Karpas-422 (cell line): ENCODE measurements around the gene TXNIP. TPM values are rescaled to one million over a fixed set of nuclear protein-coding genes. Genes with fewer than 3 reads are reported as not detected.

Experiments used
- DNase-seq: peaks from one replicate; pipeline ENCODE4 v3.0.0-alpha.2; 2015
- H2AFZ ChIP-seq: fragments of 200-600 bp; sonication (generic); 2 replicates; pipeline ENCODE4 v1.6.1; 2014; ENCODE audit warnings: antibody characterized with exemption, low read length, mixed read lengths
- H3K27ac ChIP-seq: fragments of 200-600 bp; sonication (generic); 2 replicates; pipeline ENCODE4 v1.5.1; 2014; ENCODE audit warnings: mild to moderate bottlenecking, low read length, moderate library complexity
- H3K27me3 ChIP-seq: fragments of 200-600 bp; sonication (generic); 2 replicates; pipeline ENCODE4 v1.6.1; 2014; ENCODE audit warnings: low read length, mixed read lengths
- H3K36me3 ChIP-seq: fragments of 200-600 bp; sonication (generic); 2 replicates; pipeline ENCODE4 v1.6.1; 2014; ENCODE audit warnings: low read length, mixed read lengths; ENCODE audit not compliant: insufficient read depth
- H3K4me1 ChIP-seq: fragments of 200-600 bp; sonication (generic); 2 replicates; pipeline ENCODE4 v1.6.1; 2014; ENCODE audit warnings: mild to moderate bottlenecking, low read length, mixed read lengths
- H3K4me2 ChIP-seq: fragments of 200-600 bp; sonication (generic); 2 replicates; pipeline ENCODE4 v1.6.1; 2014; ENCODE audit warnings: low read length, low read depth, mild to moderate bottlenecking; ENCODE audit not compliant: poor library complexity, severe bottlenecking
- H3K4me3 ChIP-seq: fragments of 200-600 bp; sonication (generic); 2 replicates; pipeline ENCODE4 v1.5.1; 2014; ENCODE audit warnings: mild to moderate bottlenecking, antibody characterized with exemption, low read length, mixed read lengths
- H3K79me2 ChIP-seq: fragments of 200-600 bp; sonication (generic); 2 replicates; pipeline ENCODE4 v1.6.1; 2014; ENCODE audit warnings: mild to moderate bottlenecking, low read length, mixed read lengths
- H3K9ac ChIP-seq: fragments of 200-600 bp; sonication (generic); 2 replicates; pipeline ENCODE4 v1.6.0; 2014; ENCODE audit warnings: low read length
- H3K9me2 ChIP-seq: fragments of 200-600 bp; sonication (generic), shearing (Covaris generic); replicated peaks from 2 replicates; pipeline ENCODE4 v1.6.0; 2014; ENCODE audit warnings: mild to moderate bottlenecking, low read length, moderate library complexity; ENCODE audit not compliant: insufficient read depth
- H3K9me3 ChIP-seq: fragments of 300-700, 200-600 bp; sonication (generic); 2 replicates; pipeline ENCODE4 v1.6.1; 2014; ENCODE audit warnings: low read length, mixed read lengths
- H4K20me1 ChIP-seq: fragments of 200-600 bp; sonication (generic); 2 replicates; pipeline ENCODE4 v1.6.1; 2014; ENCODE audit warnings: mild to moderate bottlenecking, antibody characterized with exemption, low read length, low read depth; ENCODE audit not compliant: insufficient read depth
- total RNA-seq: library from RNA; depleted of rRNA; stranded (reverse); fragments of >200 nt; shearing (Covaris generic); gene quantifications from 2 replicates; pipeline ENCODE4 v1.2.3, GENCODE V29; 2014; ENCODE audit warnings: low replicate concordance

The TXNIP gene
- total RNA-seq, 1 experiment from 2014 or later: 269 TPM

GRCh38 chr1:145985502-145986439 is 10.6 kb downstream of the TXNIP start:
- Histone ChIP-seq H3K79me2 (no peaks in the 10 kb centered on the region), H3K36me3 (no peaks in the 10 kb centered on the region), H3K9ac (no peak overlapping the region), H4K20me1 (no peaks in the 10 kb centered on the region), H3K27me3 (no peaks in the 10 kb centered on the region), H3K9me3 (no peaks in the 10 kb centered on the region), H2AFZ (no peak overlapping the region), H3K4me3 (no peak overlapping the region), H3K27ac (no peak overlapping the region), H3K4me2 (no peak overlapping the region), H3K4me1 (peaks cover 11% of the 10 kb centered on the region), H3K9me2 (no peaks in the 10 kb centered on the region)
- no peak for DNase-seq

- no peaks in the 10 kb centered on the region for H3K27me3 ChIP-seq
- no peak overlapping the region for H3K4me2 ChIP-seq
- H4K20me1 ChIP-seq: no peaks in the 10 kb centered on the region
- no peak overlapping the region for H3K4me3 ChIP-seq
- no peak overlapping the region for H2AFZ ChIP-seq
- DNase-seq: no peak
- H3K79me2 ChIP-seq: no peaks in the 10 kb centered on the region
- no peaks in the 10 kb centered on the region for H3K9me3 ChIP-seq
- no peaks in the 10 kb centered on the region for H3K9me2 ChIP-seq
- H3K9ac ChIP-seq: no peak overlapping the region
- no peaks in the 10 kb centered on the region for H3K36me3 ChIP-seq
- H3K27ac ChIP-seq: no peak overlapping the region
- H3K4me1 ChIP-seq: peaks cover 17% of the 10 kb centered on the region
Observed at GRCh38 chr1:145985129-145985501, 11.3 kb downstream of the TXNIP start.

GRCh38 chr1:145983960-145984830 is 12.2 kb downstream of the TXNIP start:
- H3K9me2 ChIP-seq: no peaks in the 10 kb centered on the region
- no peaks in the 10 kb centered on the region for H3K79me2 ChIP-seq
- H3K4me3 ChIP-seq: no peak overlapping the region
- DNase-seq: no peak
- H3K27ac ChIP-seq: no peak overlapping the region
- H2AFZ ChIP-seq: no peak overlapping the region
- H3K4me1 ChIP-seq: peaks cover 25% of the 10 kb centered on the region
- H4K20me1 ChIP-seq: no peaks in the 10 kb centered on the region
- no peak overlapping the region for H3K4me2 ChIP-seq
- H3K9me3 ChIP-seq: no peaks in the 10 kb centered on the region
- no peaks in the 10 kb centered on the region for H3K36me3 ChIP-seq
- no peaks in the 10 kb centered on the region for H3K27me3 ChIP-seq
- H3K9ac ChIP-seq: no peak overlapping the region

- H3K79me2 ChIP-seq: no peaks in the 10 kb centered on the region
- no peak overlapping the region for H2AFZ ChIP-seq
- H3K9ac ChIP-seq: no peak overlapping the region
- DNase-seq: no peak
- no peaks in the 10 kb centered on the region for H3K9me2 ChIP-seq
- H4K20me1 ChIP-seq: no peaks in the 10 kb centered on the region
- no peak overlapping the region for H3K27ac ChIP-seq
- H3K4me3 ChIP-seq: no peak overlapping the region
- no peaks in the 10 kb centered on the region for H3K36me3 ChIP-seq
- no peaks in the 10 kb centered on the region for H3K9me3 ChIP-seq
- no peak overlapping the region for H3K4me2 ChIP-seq
- no peaks in the 10 kb centered on the region for H3K27me3 ChIP-seq
- peaks cover 31% of the 10 kb centered on the region for H3K4me1 ChIP-seq
Observed at GRCh38 chr1:145983206-145983675, 13.1 kb downstream of the TXNIP start.

GRCh38 chr1:145982010-145982723 is 14.2 kb downstream of the TXNIP start:
- Histone ChIP-seq H3K4me2 (no peak overlapping the region), H4K20me1 (no peaks in the 10 kb centered on the region), H3K4me3 (no peak overlapping the region), H3K27ac (no peak overlapping the region), H3K79me2 (no peaks in the 10 kb centered on the region), H3K36me3 (no peaks in the 10 kb centered on the region), H2AFZ (no peak overlapping the region), H3K9ac (no peak overlapping the region), H3K9me3 (no peaks in the 10 kb centered on the region), H3K27me3 (no peaks in the 10 kb centered on the region), H3K4me1 (peaks cover 42% of the 10 kb centered on the region), H3K9me2 (no peaks in the 10 kb centered on the region)
- DNase-seq: no peak

- Histone ChIP-seq H3K27me3 (no peaks in the 10 kb centered on the region), H3K9me3 (no peaks in the 10 kb centered on the region), H3K4me2 (peak overlapping the region; percentile 68), H3K27ac (peak overlapping the region; percentile 95), H3K36me3 (no peaks in the 10 kb centered on the region), H3K79me2 (no peaks in the 10 kb centered on the region), H4K20me1 (no peaks in the 10 kb centered on the region), H3K4me3 (0 out of 2 replicates have a peak overlapping the region, but pooled peaks have one; percentile 34), H3K4me1 (peaks cover 45% of the 10 kb centered on the region), H3K9ac (peak overlapping the region; percentile 66), H3K9me2 (no peaks in the 10 kb centered on the region), H2AFZ (no peak overlapping the region)
- no peak for DNase-seq
Observed at GRCh38 chr1:145980457-145980994, 15.9 kb downstream of the TXNIP start.

- no peaks in the 10 kb centered on the region for H3K79me2 ChIP-seq
- H3K9me3 ChIP-seq: no peaks in the 10 kb centered on the region
- H4K20me1 ChIP-seq: no peaks in the 10 kb centered on the region
- peak; percentile 82 for DNase-seq
- H3K36me3 ChIP-seq: no peaks in the 10 kb centered on the region
- H3K4me2 ChIP-seq: peak overlapping the region; percentile 68
- no peaks in the 10 kb centered on the region for H3K9me2 ChIP-seq
- H3K4me3 ChIP-seq: peak overlapping the region; percentile 34; the same call in 1 of the 2 replicates
- no peaks in the 10 kb centered on the region for H3K27me3 ChIP-seq
- H3K27ac ChIP-seq: peak overlapping the region; percentile 95
- H3K9ac ChIP-seq: peak overlapping the region; percentile 66
- H3K4me1 ChIP-seq: peaks cover 45% of the 10 kb centered on the region
- no peak overlapping the region for H2AFZ ChIP-seq
Observed at GRCh38 chr1:145979746-145980456, 16.5 kb downstream of the TXNIP start.
